MM.1S (cell line): ENCODE measurements around the gene KRTAP8-1.

Experiments used
- DNase-seq: peaks from one replicate; pipeline ENCODE4 v3.0.0-alpha.2; 2015
- H2AFZ ChIP-seq: fragments of 300-600 bp; sonication (generic); 2 replicates; pipeline ENCODE4 v1.6.0; 2016; ENCODE audit warnings: antibody characterized with exemption, low read length
- H3F3A ChIP-seq: fragments of 300-600 bp; sonication (generic); 2 replicates; pipeline ENCODE4 v1.6.1; 2016; ENCODE audit warnings: mild to moderate bottlenecking, antibody characterized with exemption, low read length, moderate library complexity, mixed read lengths; ENCODE audit not compliant: insufficient read depth
- H3K27ac ChIP-seq: fragments of 300-600 bp; sonication (generic); 2 replicates; pipeline ENCODE4 v1.5.1; 2016; ENCODE audit warnings: mild to moderate bottlenecking, low read length
- H3K27me3 ChIP-seq: fragments of 300-600 bp; sonication (generic); replicated peaks from 2 replicates; pipeline ENCODE4 v1.6.0; 2016; ENCODE audit warnings: low read length; ENCODE audit not compliant: insufficient read depth
- H3K36me3 ChIP-seq: fragments of 300-600 bp; sonication (generic); replicated peaks from 2 replicates; pipeline ENCODE4 v1.6.1; 2016; ENCODE audit warnings: mild to moderate bottlenecking, low read length, mixed read lengths; ENCODE audit not compliant: insufficient read depth
- H3K4me1 ChIP-seq: fragments of 300-600 bp; sonication (generic); 2 replicates; pipeline ENCODE4 v1.6.1; 2016; ENCODE audit warnings: low read length, mixed read lengths
- H3K4me2 ChIP-seq: fragments of 300-600 bp; sonication (generic); 2 replicates; pipeline ENCODE4 v1.6.0; 2016; ENCODE audit warnings: low read depth, low read length
- H3K4me3 ChIP-seq: fragments of 300-600 bp; sonication (generic); 2 replicates; pipeline ENCODE4 v1.5.1; 2016; ENCODE audit warnings: low read length, mixed read lengths
- H3K79me2 ChIP-seq: fragments of 300-600 bp; sonication (generic); 2 replicates; pipeline ENCODE4 v1.6.1; 2016; ENCODE audit warnings: mixed run types, low read length, mixed read lengths
- H3K9ac ChIP-seq: fragments of 300-600 bp; sonication (generic); 2 replicates; pipeline ENCODE4 v1.6.1; 2016; ENCODE audit warnings: low read length, mixed read lengths
- H3K9me2 ChIP-seq: fragments of 300-600 bp; sonication (generic); replicated peaks from 2 replicates; pipeline ENCODE4 v1.6.1; 2016; ENCODE audit warnings: mild to moderate bottlenecking, low read length, mixed read lengths; ENCODE audit not compliant: insufficient read depth
- H3K9me3 ChIP-seq: fragments of 300-600 bp; sonication (generic); replicated peaks from 2 replicates; pipeline ENCODE4 v1.6.1; 2016; ENCODE audit warnings: mild to moderate bottlenecking, low read length, mixed read lengths; ENCODE audit not compliant: insufficient read depth
- H4K20me1 ChIP-seq: fragments of 300-600 bp; sonication (generic); 2 replicates; pipeline ENCODE4 v1.6.1; 2016; ENCODE audit warnings: mild to moderate bottlenecking, low read length, moderate library complexity, mixed read lengths; ENCODE audit not compliant: insufficient read depth
- CTCF ChIP-seq: fragments of 300-600 bp; sonication (generic); IDR thresholded peaks from 2 replicates; pipeline ENCODE4 v1.5.1; 2016; ENCODE audit warnings: antibody characterized with exemption, low read length, mixed read lengths
- EZH2 ChIP-seq: fragments of 300-600 bp; sonication (generic); optimal IDR thresholded peaks from 2 replicates; pipeline ENCODE3; 2017; ENCODE audit warnings: low read depth, mild to moderate bottlenecking, antibody characterized with exemption, low read length, mixed read lengths
- EZH2phosphoT487 ChIP-seq: fragments of 300-600 bp; sonication (generic); IDR thresholded peaks from 2 replicates; pipeline ENCODE4 v1.6.1; 2018; ENCODE audit warnings: antibody characterized with exemption, low read length

The KRTAP8-1 gene

GRCh38 chr21:30839304-30839703 is 26.2 kb upstream of the KRTAP8-1 start:
- Histone ChIP-seq H3K9me2 (no peaks in the 10 kb centered on the region), H3K9me3 (no peaks in the 10 kb centered on the region), H3K4me3 (no peak overlapping the region), H3K79me2 (no peaks in the 10 kb centered on the region), H3K27me3 (no peaks in the 10 kb centered on the region), H2AFZ (no peak overlapping the region), H3K9ac (no peak overlapping the region), H3K4me2 (no peak overlapping the region), H4K20me1 (no peaks in the 10 kb centered on the region), H3F3A (no peaks in the 10 kb centered on the region), H3K4me1 (no peaks in the 10 kb centered on the region), H3K36me3 (no peaks in the 10 kb centered on the region), H3K27ac (no peak overlapping the region)
- peak; percentile 70 for DNase-seq
- TF ChIP-seq EZH2phosphoT487: no peak
- TF ChIP-seq CTCF: peak; percentile 72
- TF ChIP-seq EZH2: no peak

- no peaks in the 10 kb centered on the region for H3K4me1 ChIP-seq
- H2AFZ ChIP-seq: no peak overlapping the region
- no peak for DNase-seq
- no peaks in the 10 kb centered on the region for H3K36me3 ChIP-seq
- H3K9me3 ChIP-seq: no peaks in the 10 kb centered on the region
- no peaks in the 10 kb centered on the region for H4K20me1 ChIP-seq
- no peak overlapping the region for H3K27ac ChIP-seq
- no peaks in the 10 kb centered on the region for H3K27me3 ChIP-seq
- no peak overlapping the region for H3K4me2 ChIP-seq
- H3K9me2 ChIP-seq: no peaks in the 10 kb centered on the region
- TF ChIP-seq CTCF: no peak
- TF ChIP-seq EZH2: no peak
- no peak for TF ChIP-seq EZH2phosphoT487
- H3K79me2 ChIP-seq: no peaks in the 10 kb centered on the region
- no peak overlapping the region for H3K4me3 ChIP-seq
- no peak overlapping the region for H3K9ac ChIP-seq
- H3F3A ChIP-seq: no peaks in the 10 kb centered on the region
These were observed 25.5 kb upstream of the KRTAP8-1 start for GRCh38 chr21:30838536-30838935.

- Histone ChIP-seq H3K4me1 (no peaks in the 10 kb centered on the region; the same call in 1 of the 2 replicates), H3K9me3 (no peaks in the 10 kb centered on the region), H3K79me2 (no peaks in the 10 kb centered on the region), H3K4me3 (no peak overlapping the region), H3K9ac (no peak overlapping the region), H2AFZ (no peak overlapping the region), H3K36me3 (no peaks in the 10 kb centered on the region), H3K27ac (no peak overlapping the region), H3K4me2 (no peak overlapping the region), H3F3A (no peaks in the 10 kb centered on the region), H3K27me3 (no peaks in the 10 kb centered on the region), H4K20me1 (no peaks in the 10 kb centered on the region), H3K9me2 (no peaks in the 10 kb centered on the region)
- peak; percentile 70 for DNase-seq
- TF ChIP-seq EZH2phosphoT487: no peak
- no peak for TF ChIP-seq EZH2
- TF ChIP-seq CTCF: peak; percentile 79
These were observed 18.2 kb upstream of the KRTAP8-1 start for GRCh38 chr21:30831194-30831765.
